DMS153 (cell line): ENCODE data around the gene SLC25A26.

ENCODE experiments used
- DNase-seq: peaks from one replicate; lab custom pipeline; 2025; lab: John Stamatoyannopoulos, UW

The SLC25A26 gene

DNA sequence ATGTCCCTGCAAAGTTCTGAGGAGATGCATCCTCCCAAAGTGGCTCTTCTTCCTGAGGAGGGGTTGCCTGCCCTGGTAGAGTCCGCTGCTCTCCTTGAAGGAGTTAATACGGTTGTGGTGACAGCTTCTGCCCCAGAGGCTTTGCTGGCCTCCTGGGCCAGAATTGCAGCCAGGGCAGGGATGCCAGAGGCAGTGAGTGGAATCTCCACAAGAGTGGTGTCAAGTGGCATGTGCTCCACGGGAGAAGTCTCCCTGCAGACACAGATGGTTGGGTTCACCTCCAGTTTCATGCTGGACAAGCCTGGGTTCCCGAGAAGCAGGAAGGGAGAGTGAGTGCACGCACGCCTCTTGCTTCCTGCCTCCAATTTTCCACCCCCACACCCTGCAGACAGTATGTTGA lies 105.5 kb downstream of the SLC25A26 start:
- no peak for DNase-seq

DNA sequence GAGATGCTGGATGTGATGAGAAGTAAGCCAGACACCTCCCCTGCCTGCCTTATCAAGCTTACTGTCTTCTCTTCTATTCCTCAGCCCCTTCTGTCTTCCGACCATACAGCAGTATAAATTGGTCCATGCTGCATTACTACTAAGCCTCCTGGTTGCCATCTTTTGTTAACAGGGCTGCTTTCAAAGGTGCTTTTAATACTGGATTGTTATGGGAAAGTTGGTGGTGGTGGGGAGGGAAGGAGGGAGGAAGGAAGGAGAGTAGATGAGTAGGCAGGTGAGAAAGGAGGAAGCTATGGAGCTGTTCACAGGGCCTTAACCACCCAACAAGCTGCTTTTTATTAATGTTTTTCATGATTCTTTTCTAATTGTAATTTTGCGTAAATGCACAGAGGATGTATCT lies 114.9 kb downstream of the SLC25A26 start:
- DNase-seq, result no peak

DNA sequence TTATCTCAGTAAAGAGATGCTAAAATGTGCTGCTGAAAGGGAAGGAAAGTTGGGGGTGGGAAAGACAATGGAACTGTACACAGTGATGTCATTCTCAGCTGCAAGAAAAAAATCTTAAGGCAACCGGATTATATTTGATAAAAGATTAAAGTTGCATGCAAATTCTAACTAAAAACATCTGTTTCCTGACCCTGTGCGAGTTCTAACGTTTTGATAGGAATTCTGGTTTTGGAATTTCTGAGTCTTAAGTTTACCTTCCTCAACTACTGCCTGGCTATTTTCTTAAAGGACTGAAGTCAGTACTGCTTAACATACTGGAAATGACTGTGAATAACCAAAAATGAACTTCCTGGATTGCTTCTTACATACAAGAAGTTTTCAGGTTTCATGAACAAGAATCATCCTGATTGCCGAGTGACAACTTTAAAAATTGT lies 115.5 kb downstream of the SLC25A26 start:
- DNase-seq, result no peak

DNA sequence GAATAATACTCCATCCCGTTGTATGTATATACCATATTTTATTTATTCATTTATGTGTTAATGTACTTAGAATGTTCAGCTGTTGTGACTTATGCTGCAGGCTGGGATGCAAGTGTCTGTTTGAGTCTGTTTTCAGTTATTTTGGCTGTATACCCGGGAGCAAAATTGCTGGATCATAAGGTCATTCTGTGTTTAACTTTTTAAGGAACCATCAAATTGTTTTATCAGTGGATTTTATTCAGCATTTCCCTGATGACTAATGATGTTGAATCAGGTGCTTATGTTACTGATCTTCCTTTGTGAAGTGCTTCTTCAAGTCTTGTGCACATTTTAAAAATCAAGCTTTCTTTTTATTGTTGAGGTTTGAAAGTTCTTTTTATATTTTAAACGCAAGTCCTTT lies 118.1 kb downstream of the SLC25A26 start:
- no peak for DNase-seq

DNA sequence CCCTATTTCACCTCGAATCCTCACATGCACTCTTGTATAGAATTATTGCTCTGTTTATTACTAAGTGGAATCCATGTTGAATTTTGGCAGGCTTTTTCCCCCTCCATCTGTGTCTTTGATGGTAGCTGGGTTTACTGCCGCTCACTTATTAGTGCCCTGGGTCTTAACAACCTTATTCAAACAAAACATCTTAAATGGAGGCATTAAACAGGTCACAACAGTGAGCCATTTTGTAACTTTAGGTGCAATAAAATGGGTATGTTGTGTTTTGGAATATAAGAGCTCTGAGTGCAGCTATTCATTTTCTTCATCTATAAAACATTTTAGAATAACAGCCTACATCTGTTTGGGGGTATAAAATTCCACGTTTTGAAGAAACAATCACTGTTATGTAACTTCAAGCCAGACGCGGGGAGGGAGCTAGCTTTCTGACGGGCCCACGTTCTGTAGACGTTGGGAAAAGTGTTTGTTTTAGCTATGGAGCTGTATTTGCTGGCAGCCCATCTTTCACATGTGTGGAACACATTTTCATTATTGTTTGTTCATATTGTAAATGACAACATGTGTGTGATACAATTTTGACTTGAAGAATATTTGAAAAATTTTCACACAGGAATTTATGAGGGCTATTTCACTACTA lies 122.0 kb downstream of the SLC25A26 start:
- no peak for DNase-seq

DNA sequence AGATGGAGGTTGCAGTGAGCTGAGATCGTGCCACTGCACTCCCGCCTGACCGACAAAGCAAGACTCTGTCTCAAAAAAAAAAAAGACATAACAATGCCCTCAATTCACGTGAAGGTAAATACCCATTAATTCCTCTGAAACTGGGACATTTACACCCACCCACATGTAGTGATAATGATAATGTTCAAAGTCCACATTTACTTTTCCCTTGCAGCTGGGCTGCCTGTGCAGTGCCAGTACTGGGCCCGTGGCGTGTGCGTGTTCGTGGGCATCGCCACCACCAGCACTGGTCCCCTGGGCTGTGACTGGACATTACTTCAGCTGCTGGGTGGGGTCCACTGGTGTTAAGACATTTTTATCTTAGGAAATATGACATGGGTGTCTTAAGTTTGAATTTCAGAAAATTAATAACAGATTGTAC lies 123.6 kb downstream of the SLC25A26 start:
- DNase-seq, result no peak

DNA sequence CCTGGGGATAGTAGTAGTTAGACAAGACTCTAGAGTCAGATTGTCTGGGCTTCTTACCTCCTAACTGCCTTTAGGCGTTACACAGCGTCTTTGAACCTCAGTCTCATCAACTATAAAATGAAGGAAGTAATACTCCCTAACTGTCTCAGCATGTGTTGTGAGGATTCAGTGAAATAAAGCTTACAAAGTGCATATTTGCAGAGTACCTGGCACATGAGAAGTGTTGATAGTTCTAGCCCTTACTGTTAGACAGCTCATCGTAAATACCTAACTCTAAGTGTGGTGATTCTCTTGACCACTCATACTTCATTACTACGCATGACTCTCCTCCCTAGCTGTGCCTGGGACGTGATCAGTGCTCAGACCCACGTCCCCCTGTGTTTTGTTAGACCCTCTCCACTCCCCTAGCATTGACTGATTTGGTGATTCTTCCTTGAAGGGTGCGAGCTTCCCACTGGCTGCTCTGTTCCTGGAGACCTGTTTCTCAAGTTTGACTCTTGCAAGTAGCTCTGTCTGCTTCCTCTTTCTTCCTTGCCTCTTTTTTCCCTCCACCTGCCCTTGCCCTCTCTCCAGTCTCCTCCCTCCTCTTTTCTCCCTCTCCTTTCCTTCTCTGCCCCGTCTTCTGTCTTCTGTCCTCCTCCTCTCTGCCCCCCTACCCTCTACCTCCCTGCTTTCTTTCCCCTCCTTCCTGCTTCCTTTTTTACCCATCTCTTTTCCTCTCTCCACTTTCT lies 124.2 kb downstream of the SLC25A26 start:
- DNase-seq, result no peak

DNA sequence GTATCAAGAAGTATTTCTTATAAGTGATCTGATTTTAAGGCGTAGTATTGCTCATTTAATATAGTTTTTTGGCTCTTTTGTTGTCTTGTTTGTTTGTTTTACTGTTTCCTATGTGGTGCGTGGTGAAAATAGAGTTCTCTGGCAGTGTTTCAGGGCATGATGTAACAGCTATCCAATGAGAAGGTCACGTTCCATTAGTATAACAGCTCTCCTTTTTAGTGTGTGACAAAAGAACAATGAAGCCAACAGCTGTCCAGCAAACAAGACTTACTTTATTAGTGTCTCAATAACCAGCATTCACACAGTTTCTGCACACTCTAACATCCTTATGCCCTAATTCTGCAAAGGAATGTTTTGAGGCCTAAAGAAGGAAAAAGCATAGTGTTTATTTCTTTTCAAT lies 127.9 kb downstream of the SLC25A26 start:
- DNase-seq, result no peak

DNA sequence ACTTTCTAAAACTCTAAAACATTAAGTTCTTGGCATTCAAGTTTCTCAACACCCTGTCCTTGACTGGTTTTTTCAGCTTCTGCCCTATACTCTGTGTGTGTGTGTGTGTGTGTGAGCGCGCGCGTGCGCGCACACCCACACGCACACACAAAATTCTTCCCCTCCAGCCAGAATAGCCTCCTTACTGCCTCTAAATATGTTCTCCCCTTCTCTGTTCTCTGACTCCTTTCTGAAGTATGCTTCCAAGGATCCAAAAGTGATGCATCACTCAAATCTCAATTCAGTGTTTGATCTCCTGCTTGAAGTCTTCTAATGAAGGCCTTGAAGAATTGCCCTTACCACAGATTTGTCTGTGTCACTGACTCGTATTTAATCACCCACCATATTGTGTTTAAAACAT lies 129.8 kb downstream of the SLC25A26 start:
- DNase-seq, result no peak

DNA sequence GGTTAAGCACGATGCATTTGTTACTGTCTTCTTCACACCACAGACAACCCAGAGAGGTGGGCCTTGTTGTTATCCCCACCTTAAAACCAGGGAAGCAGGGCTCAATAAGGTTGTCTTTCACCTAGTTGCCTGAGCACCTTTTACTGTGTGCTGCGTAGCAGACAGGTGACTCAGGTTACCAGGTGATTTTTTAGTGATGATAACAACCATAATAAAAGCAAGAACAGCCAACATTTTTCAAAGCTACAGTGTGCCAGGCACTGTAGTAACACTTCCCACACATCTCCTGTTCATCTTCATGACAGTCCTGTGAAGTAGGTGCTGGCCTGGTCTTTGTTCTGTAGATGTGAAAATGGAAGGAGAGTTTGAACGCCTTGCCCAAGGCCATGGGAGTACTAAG lies 132.2 kb downstream of the SLC25A26 start:
- DNase-seq, result no peak

DNA sequence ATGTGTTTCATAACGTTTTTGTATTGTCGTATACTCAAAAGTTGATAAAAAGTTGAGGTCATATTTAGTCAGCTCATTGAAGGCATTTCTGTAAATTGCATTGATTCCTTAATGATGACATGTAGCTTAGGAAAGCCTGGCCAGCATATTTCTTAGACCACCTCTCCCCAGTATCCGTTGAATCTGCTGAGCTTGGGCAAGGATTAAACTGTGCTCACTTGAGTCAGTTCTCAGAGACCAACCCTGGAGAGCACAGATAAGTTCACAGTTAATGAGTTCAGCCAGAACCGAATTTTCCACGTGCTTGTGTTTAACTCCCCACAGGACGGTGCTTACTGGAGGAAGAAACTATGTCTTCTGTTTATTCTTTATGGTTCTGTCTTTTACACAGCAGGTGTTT lies 132.7 kb downstream of the SLC25A26 start:
- DNase-seq, result no peak

DNA sequence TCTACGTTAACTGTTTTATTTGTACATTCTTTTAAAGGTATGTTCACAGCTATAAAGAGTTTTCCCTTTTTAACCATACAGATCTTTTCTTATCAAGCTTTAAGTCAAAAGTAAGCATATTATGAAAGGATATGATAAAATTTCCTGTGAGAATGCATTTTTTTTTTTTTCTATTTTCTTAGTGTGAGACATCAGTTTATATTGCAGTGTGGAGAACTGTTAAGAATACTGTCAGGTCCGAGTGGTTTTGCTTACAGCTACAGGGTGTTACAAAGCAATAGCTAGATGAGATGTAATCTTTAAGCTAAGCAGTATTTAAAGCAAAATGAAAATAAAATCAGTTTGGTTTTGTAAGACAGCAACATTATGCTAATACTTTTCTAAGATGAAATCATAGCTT lies 133.2 kb downstream of the SLC25A26 start:
- DNase-seq, result no peak

DNA sequence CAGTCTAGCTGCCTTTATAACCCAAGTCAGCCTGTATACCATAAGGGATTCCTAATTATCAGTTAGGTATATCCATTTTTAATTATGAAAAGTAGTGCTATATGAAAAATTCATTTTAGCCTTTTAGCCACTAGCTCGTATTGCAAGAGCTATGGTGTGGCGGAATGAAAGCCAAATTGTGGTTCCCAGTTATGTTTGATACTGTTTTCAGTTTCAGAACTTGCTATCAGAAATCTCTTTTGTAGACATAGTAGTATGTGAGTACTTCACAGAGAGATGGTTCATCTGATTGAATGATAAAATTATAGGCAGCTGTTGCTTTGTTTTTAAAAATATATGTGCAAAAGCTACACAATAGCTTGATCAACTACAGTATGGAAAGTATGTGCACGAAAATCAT lies 134.6 kb downstream of the SLC25A26 start:
- no peak for DNase-seq

DNA sequence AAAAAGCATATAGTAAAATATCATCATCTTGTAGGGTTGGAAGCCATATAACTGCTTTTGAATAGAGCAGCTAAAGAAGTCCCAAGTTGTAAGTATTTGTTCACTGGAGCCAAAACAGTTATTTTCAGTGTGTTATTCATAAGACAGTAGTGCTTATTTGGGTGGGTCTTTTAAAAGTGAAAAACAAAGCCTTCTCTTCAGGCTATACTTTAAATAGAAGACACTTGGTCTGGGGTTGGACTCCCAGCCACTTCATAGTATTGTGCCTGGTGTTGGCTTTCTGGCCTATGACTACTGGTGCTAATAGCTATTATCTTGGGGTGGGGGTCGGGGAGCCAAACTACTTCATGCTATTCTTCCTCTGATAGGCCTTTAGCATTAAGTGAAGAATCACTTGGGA lies 135.2 kb downstream of the SLC25A26 start:
- no peak for DNase-seq

DNA sequence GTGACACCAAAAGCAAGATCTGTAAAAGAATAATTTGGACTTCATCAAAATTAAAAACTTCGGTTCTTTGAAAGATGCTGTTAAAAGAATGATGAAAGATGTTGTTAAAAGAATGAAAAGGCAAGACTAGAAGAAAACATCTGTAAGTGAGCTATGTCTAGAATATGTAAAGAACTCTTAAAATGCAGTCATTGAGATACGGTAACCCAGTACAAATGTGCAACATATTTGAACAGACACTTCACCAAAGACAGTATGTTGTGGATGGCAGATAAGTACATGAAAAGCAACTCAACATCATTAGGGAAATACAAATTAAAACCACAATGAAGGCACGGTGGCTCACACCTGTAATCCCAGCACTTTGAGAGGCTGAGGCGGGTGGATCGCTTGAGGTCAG lies 140.6 kb downstream of the SLC25A26 start:
- DNase-seq, result no peak

DNA sequence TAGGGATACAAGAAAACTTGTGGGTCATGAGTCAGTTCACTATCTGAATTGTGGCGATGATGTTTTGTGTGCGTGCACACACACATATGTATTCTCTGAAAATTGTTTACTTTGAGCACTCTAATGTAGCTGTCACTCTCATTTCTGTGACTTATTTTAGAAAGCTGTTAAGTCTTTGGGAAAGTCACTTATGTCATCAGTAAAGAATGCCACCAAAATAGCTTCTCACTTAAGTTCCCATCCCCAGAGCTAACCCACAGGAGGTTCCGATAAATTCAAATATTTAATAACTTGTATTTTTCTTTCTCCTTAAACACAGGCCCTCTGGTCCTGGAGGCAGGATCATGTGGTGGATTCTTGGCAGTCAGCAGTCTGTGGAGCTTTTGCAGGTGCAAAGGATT lies 141.7 kb downstream of the SLC25A26 start:
- no peak for DNase-seq

DNA sequence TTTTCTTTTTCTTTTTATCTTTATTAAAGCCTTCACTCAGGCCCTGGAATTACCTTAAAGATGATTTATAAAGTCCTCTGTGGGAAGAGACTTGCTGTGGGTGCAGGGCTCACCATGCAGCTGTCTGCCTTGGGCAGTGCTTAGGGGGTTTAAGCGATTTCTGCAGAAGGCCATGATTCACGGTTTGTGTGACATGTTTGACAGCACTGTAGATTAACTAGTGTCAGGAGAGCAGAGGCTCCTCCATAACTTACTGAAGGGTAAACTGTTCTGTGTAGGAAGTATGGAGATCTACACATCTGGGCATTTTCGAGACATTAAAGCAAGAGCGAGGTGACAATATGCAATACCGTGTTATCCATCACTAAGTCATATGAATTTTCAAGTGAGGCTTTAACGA lies 142.3 kb downstream of the SLC25A26 start:
- no peak for DNase-seq

DNA sequence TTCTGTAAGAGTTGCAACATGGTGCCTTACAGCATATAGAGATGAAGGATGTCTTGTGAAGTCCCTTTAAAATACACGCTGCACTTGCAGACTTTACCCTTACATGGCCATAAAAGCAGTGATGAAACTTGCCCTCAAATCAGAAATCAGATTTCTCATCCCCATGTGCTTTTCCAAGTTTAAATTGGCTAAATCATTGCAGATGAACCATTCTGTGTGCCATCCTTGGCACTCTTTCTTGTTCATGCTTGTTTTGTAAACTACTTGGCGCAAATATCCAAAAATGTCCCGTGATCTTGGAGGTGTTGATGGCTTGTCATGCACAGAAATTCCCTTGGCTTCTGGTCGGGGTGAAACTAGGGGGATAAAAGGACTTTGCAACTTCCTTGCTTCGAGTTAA lies 144.3 kb downstream of the SLC25A26 start:
- DNase-seq, result no peak

DNA sequence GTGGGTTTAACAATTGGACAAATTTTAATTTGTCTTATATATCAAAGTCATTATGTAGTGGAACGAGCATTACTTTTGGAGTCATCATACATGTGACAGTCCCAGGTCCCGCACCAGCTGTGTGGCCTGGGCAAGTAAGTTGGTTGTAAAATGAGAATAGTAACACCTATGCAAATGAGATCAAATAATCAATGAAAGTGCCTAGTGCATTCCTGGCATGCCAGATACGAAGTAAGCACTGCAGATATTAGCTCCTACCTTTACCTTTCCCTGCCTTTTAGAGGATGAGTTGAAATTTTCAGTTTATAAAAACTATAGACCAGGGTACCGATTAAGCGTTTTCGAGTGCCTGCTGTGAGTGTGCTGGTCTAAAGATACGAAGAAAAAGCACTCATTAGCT lies 145.9 kb downstream of the SLC25A26 start:
- no peak for DNase-seq

DNA sequence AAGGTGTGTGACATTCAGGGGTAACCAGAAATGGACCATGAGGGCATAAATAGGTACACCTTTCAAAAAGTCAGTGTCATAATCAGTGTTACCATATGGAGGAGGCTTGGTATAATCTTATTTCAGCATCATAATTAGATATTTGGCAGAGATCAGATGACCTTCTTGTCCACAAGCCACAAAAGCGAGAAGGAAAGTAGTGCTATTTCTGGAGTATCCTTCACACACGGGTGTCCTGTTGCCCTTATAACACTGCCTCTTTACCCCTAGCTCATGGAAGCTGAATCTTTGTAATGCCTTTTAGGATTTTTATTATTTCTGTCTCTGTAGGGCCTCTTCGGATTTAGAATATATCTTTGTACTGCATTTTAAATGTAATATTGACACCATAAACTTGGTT lies 147.2 kb downstream of the SLC25A26 start:
- DNase-seq, result no peak

DNA sequence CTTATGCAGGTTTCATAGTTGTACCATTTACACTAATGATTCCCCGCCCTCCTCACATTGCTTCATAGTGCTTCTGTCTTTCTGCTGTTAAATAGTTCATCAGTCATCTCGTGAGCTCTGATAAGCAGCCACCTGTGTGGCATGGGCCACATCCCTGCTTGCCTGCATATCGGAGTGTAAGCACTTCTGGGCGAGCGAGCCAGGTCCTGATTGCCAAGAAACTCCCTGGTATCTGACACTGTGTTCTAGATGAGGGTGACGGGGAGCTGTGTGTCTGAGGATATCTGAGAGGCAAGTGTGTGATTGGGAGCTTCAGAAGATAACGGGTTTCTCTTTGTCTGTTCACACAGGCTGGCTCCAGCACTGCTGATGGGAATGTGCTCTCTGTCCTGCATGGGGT lies 149.4 kb downstream of the SLC25A26 start:
- no peak for DNase-seq

DNA sequence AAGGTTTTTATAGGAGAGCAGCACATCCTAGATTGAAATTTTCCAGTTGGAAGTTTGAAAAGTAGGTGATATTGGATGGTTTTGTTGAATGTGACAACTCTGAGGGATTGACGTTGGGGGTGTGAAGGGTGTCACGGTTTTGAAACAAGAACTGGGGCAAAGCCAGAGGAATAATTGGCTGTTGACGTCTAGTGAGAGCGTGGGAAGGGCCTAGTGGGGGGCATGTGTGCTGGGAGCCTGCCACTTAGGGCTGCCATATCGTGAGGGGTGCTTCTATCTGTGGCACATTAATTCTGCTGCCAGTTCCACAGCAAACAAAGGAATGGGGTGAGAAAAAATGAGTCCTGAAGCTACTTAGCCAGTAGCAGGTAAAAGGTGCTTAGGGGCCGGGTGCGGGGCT lies 150.6 kb downstream of the SLC25A26 start:
- DNase-seq, result no peak

DNA sequence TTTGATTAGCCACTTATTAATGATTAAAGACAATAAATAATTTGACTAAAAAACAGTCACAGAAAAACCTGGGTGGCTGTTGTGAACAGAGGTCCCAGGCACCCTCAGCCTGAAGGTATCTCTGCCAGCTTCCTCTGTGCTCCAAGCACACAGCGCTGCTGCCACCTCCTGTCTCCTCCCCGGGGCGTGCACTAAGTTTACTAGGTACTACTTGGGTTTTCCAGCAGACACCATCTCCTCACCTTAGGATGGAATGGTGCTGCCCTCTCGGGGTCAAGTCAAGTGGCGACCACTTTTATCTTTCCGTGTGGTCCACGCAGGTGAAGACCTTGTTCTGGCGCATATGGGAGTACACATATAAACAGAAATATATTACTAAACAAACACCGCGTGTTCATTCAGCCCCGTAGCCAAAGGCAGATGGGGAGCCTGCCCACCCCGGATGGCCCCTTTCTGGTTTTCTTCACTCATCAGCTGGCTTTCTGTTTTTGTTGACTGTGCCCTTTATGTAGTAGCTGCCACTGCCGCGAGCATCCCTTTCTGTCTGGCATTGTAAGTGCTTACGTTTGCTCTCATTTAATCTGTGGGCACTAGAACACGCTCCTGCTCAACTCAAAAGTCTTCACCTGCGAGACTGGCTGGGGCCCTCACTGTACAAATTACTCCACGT lies 152.0 kb downstream of the SLC25A26 start:
- peak; percentile 46 for DNase-seq
